HG03159 (cell line): Measurements from ENCODE around the gene PITX1.

Source experiments
- ATAC-seq: cut with Tn5 transposase; IDR thresholded peaks from one replicate; pipeline ENCODE4 v1.9.1; 2021; ENCODE audit warnings: mild to moderate bottlenecking, moderate library complexity; ENCODE audit not compliant: unreplicated experiment

PITX1 gene

GRCh38 chr5:135030123-135030955 lies 3.7 kb downstream of the PITX1 start:
- no peak for ATAC-seq

- ATAC-seq, result no peak
These were observed 4.4 kb downstream of the PITX1 start for GRCh38 chr5:135029477-135030122.

DNA sequence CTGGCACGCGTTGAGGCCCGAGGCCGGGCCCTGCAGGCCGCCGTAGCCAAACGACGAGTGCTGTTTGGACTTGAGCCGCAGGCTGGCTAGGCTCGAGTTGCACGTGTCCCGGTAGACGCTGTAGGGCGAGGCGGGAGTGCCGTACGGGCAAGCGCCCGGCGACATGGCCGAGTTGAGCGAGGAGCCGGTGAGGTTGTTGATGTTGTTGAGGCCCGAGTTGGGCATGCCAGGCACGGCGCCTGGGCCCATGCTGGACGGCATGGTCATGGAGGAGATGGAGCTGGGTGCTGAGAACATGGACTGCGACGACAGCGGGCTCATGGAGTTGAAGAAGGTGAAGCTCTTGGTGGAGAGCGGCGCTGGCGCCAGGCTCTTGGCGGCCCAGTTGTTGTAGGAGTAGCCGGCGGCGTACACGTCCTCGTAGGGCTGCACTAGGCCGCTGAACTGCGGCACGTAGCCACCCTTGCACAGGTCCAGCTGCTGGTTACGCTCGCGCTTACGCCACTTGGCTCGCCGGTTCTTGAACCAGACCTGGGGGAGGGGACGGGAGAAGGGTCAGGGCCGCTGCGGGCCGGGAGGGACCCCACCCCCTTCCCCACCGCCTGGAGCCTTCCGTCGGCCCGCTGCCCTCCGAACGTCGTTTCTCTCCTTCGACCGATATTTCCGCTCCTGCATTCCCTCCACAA lies 5.1 kb downstream of the PITX1 start:
- ATAC-seq, result no peak

GRCh38 chr5:135027697-135028615 lies 6.1 kb downstream of the PITX1 start:
- no peak for ATAC-seq

GRCh38 chr5:135027266-135027696 lies 6.7 kb downstream of the PITX1 start:
- ATAC-seq, result no peak

DNA sequence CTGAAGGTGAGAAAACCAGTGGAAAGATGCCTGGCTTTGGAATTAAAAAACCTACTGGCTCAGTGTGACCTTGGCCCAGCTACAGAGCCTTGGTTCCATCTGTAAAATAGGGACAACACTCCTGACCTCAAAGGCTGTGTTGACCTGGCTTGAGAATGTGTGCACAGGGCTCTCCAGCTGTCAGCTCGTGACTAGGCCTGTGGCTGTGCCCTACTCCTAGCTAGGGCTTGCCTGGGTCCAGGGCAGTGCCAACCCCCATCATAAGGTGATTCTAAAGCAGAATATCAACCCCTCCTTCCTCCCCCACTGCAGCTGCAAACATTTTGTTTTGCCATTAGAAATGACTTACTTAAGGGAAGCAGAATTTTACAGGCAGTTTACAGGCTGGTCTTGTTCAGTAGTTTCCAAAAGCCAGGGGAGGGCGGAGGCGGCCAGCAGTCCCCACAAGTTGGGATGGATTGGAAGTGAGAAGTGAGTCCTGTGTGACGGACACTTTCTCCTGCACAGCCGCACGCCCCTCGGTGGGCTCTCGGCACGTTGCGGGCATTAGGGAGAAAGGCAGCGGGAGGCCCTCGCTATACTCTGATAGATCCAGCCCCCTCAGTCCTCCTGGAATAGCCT lies 7.3 kb downstream of the PITX1 start:
- no peak for ATAC-seq

DNA sequence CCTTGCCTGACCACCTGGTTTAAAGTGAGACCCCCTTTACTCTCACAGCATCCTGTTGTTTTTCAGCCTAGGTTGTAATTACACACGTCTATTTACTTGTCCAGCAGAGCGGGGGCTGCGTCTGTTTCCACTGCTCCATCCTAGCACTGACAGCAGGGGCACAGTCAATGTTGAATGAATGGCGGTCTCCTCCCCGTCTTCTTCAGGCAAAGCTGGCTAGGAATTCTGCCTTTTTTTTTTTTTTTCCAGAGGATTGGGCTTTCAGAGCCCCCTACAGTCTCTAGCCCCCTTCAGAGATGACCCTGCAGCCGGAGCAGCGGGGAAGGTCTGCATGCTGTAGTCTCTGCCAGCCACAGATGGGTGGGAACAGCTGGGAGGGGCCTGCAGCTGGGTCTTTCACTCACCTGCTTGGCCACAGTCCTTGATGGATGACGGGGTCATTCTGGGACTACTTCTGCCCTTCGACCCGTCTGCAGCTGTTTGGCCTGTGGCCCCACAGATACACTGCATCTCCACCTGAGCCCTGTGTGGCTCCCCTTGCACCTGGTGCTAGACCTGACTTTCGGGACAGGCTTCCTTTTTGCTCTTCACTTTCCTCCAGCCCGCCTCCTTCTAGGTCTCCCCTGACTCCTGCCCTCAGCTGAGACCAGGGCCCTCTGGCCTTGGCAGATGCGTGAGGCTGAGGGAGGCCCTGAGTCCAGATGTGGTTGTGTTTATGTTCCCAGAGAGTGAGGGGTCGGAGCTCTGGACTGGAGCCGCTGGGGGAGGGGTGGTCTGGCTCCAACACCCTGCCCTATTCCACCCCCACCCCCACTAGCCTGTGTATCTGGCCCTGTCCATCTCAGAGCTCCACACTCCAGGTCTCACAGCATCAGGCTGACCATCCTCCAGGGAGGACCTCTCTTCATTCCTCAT lies 8.0 kb downstream of the PITX1 start:
- ATAC-seq, result no peak

DNA sequence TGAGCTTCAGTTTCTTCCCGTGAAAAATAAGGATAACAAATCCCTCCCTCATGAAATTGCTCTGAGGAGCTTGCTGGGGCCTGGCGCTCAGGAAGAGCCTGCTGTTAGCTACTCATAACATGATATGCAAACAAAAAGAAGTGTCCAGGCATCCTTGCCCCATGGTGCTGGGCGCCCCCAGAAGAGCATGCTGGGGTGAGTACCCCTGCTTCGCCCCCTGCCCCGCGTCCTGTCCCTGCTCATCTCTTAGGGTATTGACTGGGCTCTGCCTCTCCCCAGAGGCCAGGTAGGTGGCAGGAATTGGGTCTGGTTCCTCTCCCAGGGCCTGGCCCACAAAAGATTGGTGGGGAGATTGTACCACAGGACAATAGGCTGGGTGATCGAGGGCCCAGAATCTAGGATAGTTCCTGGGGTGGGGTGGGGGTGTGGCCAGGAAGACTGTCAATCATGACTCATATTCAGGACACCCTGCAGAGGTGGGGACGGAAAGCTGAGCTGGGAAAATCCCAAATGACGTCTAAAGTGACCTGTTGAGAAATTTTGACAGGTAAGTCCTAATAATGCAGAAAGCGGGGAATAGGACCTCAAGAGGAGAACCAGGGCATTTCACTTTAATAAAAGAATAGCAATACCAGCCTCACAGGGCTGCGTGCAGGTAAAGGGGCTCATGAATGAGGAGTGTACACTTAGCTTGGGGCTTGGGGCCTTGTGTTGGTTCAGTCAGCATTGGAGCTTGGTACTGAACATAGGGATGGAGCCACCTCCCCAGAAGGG lies 8.9 kb downstream of the PITX1 start:
- no peak for ATAC-seq

DNA sequence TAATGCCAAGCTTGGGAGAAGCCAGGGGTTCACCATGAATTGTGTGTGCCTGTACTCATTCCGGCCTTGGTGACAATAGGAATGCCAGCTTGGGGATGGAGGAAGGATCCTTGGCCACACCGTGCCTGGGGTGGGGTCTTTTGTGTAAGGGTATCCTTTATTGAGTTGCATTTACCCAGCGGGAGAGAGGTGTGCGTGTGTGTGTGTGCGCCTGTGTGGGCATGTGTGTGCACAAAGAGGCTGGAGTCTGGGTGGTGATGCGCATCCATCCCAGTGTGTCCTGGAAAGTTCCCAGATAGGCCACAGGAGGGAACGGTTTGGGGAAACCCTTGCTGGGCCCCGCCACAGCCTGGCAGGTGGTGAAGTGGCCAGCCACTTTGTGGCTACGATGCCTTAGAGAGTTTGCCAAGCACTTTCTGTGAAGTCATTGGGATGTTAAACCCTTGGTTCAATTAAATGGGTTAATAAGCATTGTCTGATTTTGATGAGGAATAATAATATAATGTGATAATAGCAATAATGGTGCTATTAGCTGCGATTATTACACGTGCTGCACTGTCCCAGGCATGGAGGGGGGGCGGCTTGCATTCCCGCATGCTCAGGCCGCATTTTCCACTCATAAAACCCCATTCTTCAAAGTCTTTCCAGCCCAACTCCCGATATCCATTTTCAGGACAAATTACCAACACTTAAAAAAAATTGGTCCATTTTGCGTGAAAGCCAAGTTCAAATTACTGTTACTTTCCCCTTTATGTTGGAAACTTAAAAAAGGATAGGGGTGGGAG lies 13.7 kb downstream of the PITX1 start:
- ATAC-seq, result no peak

GRCh38 chr5:135019314-135019713 lies 14.7 kb downstream of the PITX1 start:
- ATAC-seq, result no peak

GRCh38 chr5:135018457-135018856 lies 15.6 kb downstream of the PITX1 start:
- ATAC-seq, result no peak

GRCh38 chr5:135016861-135017290 lies 17.2 kb downstream of the PITX1 start:
- ATAC-seq, result no peak

- no peak for ATAC-seq
These were observed 18.1 kb downstream of the PITX1 start for GRCh38 chr5:135015942-135016341.

DNA sequence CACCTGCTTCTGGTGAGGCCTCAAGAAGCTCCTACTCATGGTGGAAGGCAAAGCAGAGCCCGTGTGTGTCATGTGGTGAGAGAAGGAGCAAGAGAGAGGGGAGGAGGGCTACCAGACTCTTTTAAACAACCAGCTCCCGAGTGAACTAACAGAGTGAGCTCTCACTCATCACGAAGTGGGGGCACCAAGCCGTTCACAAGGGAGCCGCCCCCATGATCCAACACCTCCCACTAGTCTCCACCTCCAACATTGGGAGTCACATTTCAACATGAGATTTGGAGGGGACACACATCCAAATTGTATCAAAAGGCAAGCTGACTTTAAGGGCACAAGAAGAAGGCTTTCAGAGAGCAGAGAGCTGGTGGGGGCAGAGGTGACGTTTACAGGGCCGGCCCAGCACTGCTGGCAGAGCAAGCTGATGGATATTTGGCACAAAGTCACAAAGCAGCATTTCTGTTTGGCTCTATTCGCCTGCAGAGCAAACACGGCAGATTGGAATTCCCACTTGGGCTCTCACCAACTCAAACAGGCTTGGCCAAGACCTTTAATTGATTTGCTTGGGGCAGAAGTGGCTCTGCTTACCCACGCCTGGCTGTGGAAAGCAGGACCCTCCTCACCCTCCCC lies 20.0 kb downstream of the PITX1 start:
- no peak for ATAC-seq

DNA sequence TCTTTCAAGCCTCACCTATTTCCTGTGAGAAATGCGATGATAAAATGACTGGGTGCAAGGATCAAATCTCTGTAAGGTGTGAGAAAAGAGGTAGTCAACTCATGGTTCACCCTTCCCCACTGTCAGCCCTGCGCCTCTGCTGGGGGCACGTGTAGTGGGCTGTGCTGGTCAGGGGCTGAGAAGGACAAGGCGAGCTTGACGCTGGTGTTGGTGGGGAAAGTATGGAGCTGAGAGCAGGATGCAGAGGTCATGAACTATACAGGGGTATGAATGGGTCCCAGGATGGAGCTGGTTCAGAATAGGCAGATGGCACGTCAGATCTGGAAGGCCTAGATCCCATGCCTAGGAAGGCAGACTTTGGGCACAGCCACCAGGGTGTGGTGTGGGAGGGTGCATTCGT lies 20.6 kb downstream of the PITX1 start:
- no peak for ATAC-seq

- no peak for ATAC-seq
These were observed 21.1 kb downstream of the PITX1 start for GRCh38 chr5:135012951-135013391.

GRCh38 chr5:135012033-135012588 lies 21.9 kb downstream of the PITX1 start:
- ATAC-seq, result no peak
